ENCODE results near the gene CHSY3. TPM values are rescaled to one million over a fixed set of nuclear protein-coding genes. Genes with fewer than 3 reads are reported as not detected.

The CHSY3 gene
- total and polyA plus RNA-seq, 2 experiments from 2014 or later, result 1.8 to 6.7 TPM

- no peaks in the 10 kb centered on the region for H3K36me3 ChIP-seq
- no peaks in the 10 kb centered on the region for H3K27me3 ChIP-seq
- no peak for TF ChIP-seq CTCF (IDR thresholded peaks at IDR 0.05; ENCODE audit: low read depth, low read length)
- no peak overlapping the region for H3K4me3 ChIP-seq
- H3K4me1 ChIP-seq (ENCODE audit: low read depth), result peaks cover 10% of the 10 kb centered on the region
- no peak for DNase-seq (ENCODE audit: low read depth in 1 of 2, low spot score in 1 of 2)
- no peak overlapping the region for H3K27ac ChIP-seq
- no peaks in the 10 kb centered on the region for H3K9me3 ChIP-seq (ENCODE audit: low read depth)
Measured at GRCh38 chr5:130159968-130160367, 255.7 kb downstream of the CHSY3 start.

DNA sequence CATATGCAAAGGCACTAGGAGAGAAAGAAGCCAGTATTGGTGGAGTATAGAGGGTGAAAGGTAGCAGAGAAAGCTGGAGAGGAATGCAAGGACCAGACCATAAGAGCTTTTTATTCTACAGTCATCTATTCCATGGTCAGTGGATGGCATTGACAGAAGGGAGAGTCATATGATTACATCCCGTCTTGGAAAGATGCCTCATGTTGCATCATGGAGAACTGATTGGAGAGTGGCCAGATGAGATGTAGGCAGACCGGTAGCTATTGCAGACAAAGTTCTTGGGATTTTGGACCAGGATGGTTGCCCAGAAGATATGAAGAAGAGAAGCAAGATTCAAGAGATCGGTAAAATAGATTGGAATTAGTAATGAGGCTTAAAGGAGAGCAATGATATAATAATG is 260.7 kb downstream of the CHSY3 start:
- no peaks in the 10 kb centered on the region for H3K36me3 ChIP-seq
- H3K27me3 ChIP-seq, result no peaks in the 10 kb centered on the region
- no peaks in the 10 kb centered on the region for H3K9me3 ChIP-seq (ENCODE audit: low read depth)
- H3K27ac ChIP-seq, result no peak overlapping the region
- TF ChIP-seq CTCF (IDR thresholded peaks at IDR 0.05; ENCODE audit: low read depth, low read length), result no peak
- DNase-seq (ENCODE audit: low read depth in 1 of 2, low spot score in 1 of 2), result peak in 1 of 2 donors; percentile 82
- no peak overlapping the region for H3K4me3 ChIP-seq
- no peaks in the 10 kb centered on the region for H3K4me1 ChIP-seq (ENCODE audit: low read depth)

GRCh38 chr5:130166839-130167490 is 262.7 kb downstream of the CHSY3 start:
- no peak overlapping the region for H3K4me3 ChIP-seq
- no peak for DNase-seq (ENCODE audit: low read depth in 1 of 2, low spot score in 1 of 2)
- H3K27me3 ChIP-seq, result no peaks in the 10 kb centered on the region
- H3K9me3 ChIP-seq (ENCODE audit: low read depth), result no peaks in the 10 kb centered on the region
- no peak overlapping the region for H3K27ac ChIP-seq
- H3K36me3 ChIP-seq, result no peaks in the 10 kb centered on the region
- TF ChIP-seq CTCF (IDR thresholded peaks at IDR 0.05; ENCODE audit: low read depth, low read length), result no peak
- no peaks in the 10 kb centered on the region for H3K4me1 ChIP-seq (ENCODE audit: low read depth)

DNA sequence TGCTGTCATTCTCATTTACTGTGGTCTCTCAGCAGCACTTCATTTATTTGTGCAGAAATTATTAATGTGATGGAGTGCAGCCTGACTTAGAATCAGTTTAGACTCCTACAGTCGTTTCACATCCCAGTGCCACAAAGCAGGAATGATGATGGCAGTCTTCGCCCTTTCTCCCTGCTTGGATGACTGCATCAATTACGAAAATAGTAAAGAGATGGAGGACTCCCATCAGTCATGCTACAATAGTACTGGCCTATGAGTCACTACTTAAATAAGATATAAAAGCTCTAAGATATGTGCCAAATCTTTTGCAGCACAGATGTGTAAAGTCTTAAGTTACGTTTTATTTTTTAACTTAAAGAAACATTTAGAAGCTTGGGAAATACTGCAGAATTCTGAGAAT is 263.9 kb downstream of the CHSY3 start:
- Histone ChIP-seq H3K27me3 (no peaks in the 10 kb centered on the region), H3K4me3 (no peak overlapping the region), H3K27ac (no peak overlapping the region), H3K9me3 (ENCODE audit: low read depth) (no peaks in the 10 kb centered on the region), H3K4me1 (ENCODE audit: low read depth) (no peaks in the 10 kb centered on the region), H3K36me3 (no peaks in the 10 kb centered on the region)
- peak in 1 of 2 donors; percentile 63 for DNase-seq (ENCODE audit: low read depth in 1 of 2, low spot score in 1 of 2)
- TF ChIP-seq CTCF (IDR thresholded peaks at IDR 0.05; ENCODE audit: low read depth, low read length), result no peak

DNA sequence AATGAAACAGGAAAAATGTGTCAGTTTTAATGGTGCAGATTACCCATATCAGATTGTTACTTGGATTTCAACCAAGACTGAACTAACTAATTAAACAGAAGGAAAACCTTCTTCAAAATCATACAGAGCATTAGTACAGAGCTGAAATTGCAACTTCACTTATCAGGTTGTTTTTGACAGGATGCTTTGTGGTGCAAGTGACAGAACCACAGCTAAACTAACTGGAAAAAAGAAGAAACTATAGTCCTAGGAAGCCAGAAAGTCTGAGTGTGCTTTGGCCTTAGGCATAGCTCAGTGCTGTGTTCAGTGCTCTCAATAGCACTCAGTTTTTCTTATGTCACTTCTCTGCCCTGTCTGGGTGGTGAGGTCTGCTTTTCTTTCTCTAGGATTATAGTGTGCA is 267.4 kb downstream of the CHSY3 start:
- no peak overlapping the region for H3K4me3 ChIP-seq
- no peaks in the 10 kb centered on the region for H3K27me3 ChIP-seq
- DNase-seq (ENCODE audit: low read depth in 1 of 2, low spot score in 1 of 2), result peak in 1 of 2 donors; percentile 3
- H3K36me3 ChIP-seq, result no peaks in the 10 kb centered on the region
- H3K9me3 ChIP-seq (ENCODE audit: low read depth), result no peaks in the 10 kb centered on the region
- H3K4me1 ChIP-seq (ENCODE audit: low read depth), result no peaks in the 10 kb centered on the region
- H3K27ac ChIP-seq, result no peak overlapping the region
- no peak for TF ChIP-seq CTCF (IDR thresholded peaks at IDR 0.05; ENCODE audit: low read depth, low read length)
